Stimulated activated CD4-positive, alpha-beta T cell treated with anti-CD3 and anti-CD28 coated beads, TNF-alpha, amount 100 ng/mL, for 4 hours (primary cell): ENCODE measurements around the gene WNT7B.

Experiments used
- DNase-seq, 3 experiments: peaks; one replicate each; pipeline ENCODE4 v3.0.0-alpha.2; 2020; ENCODE audit warnings: low read depth in 3 of 3

Gene WNT7B

GRCh38 chr22:45888221-45889092 is 88.5 kb downstream of the WNT7B start:
- no peak for DNase-seq

GRCh38 chr22:45887202-45888131 is 89.5 kb downstream of the WNT7B start:
- DNase-seq: no peak

- DNase-seq: no peak
Measured at GRCh38 chr22:45886540-45886939, 90.4 kb downstream of the WNT7B start.

- no peak for DNase-seq
Measured at GRCh38 chr22:45885941-45886395, 91.0 kb downstream of the WNT7B start.

GRCh38 chr22:45885171-45885840 is 91.7 kb downstream of the WNT7B start:
- no peak for DNase-seq

- no peak for DNase-seq
Measured at GRCh38 chr22:45884201-45885062, 92.5 kb downstream of the WNT7B start.

- no peak for DNase-seq
Measured at GRCh38 chr22:45883811-45884170, 93.2 kb downstream of the WNT7B start.

GRCh38 chr22:45882881-45883810 is 93.8 kb downstream of the WNT7B start:
- no peak for DNase-seq

- DNase-seq: no peak
Measured at GRCh38 chr22:45881524-45881875, 95.5 kb downstream of the WNT7B start.

GRCh38 chr22:45880716-45881523 is 96.0 kb downstream of the WNT7B start:
- no peak for DNase-seq

- no peak for DNase-seq
Measured at GRCh38 chr22:45880091-45880715, 96.8 kb downstream of the WNT7B start.

GRCh38 chr22:45879552-45879949 is 97.4 kb downstream of the WNT7B start:
- no peak for DNase-seq

- DNase-seq: no peak
Measured at GRCh38 chr22:45878901-45879551, 97.9 kb downstream of the WNT7B start.

- DNase-seq: no peak
Measured at GRCh38 chr22:45878051-45878781, 98.7 kb downstream of the WNT7B start.

GRCh38 chr22:45877651-45878050 is 99.3 kb downstream of the WNT7B start:
- DNase-seq: no peak

- no peak for DNase-seq
Measured at GRCh38 chr22:45877036-45877380, 100.0 kb downstream of the WNT7B start.
